ENCODE results near the gene AGPS. TPM values are rescaled to one million over a fixed set of nuclear protein-coding genes. Genes with fewer than 3 reads are reported as not detected.
A peak's percentile ranks its signal among the peaks of the same experiment; 100 is the strongest.
"Not testable (repeated sequence)": the region's sequence is repeated elsewhere in the genome, so short reads cannot be mapped to it uniquely, and the experiment has no call there.

AGPS gene
- total RNA-seq, 1 experiment from 2014 or later = 107 TPM

- no peaks in the 10 kb centered on the region for H3K9me3 ChIP-seq (ENCODE audit: insufficient read depth, low read depth)
- CTCF ChIA-PET = interaction anchor here (0.6 kb wide), 1 partner anchor 19 kb away, joined by 3 read pairs; no protein-coding TSS in a partner anchor
- no TSS peak for BruUV-seq (replicated peaks)
- H3K27me3 ChIP-seq (ENCODE audit: insufficient read depth, low read depth) = no peaks in the 10 kb centered on the region
- no peaks in the 10 kb centered on the region for H4K20me1 ChIP-seq (ENCODE audit: insufficient read depth)
- DNase-seq = no peak
- H3K4me1 ChIP-seq (replicated peaks; ENCODE audit: insufficient read depth) = peaks cover 4% of the 10 kb centered on the region; the same call in 1 of the 2 replicates
- H3K79me2 ChIP-seq (ENCODE audit: low read depth) = no peaks in the 10 kb centered on the region
- H3K27ac ChIP-seq = no peak overlapping the region
- no peak overlapping the region for H2AFZ ChIP-seq
- H3K9me2 ChIP-seq (ENCODE audit: insufficient read depth) = no peaks in the 10 kb centered on the region
- H3K36me3 ChIP-seq (ENCODE audit: low read depth) = no peaks in the 10 kb centered on the region
- POLR2A ChIA-PET (ENCODE audit: unreplicated experiment) = interaction anchor here (0.7 to 0.9 kb wide), 2 partner anchors 9 to 937 kb away, joined by 3 to 4 read pairs; no protein-coding TSS in a partner anchor
- intact Hi-C loops (cut with micrococcal nuclease; ENCODE audit: unreplicated experiment) = loop anchor here (5.0 to 10.0 kb wide), 2 partner anchors 288 to 386 kb away; partner anchors contain the start of gene NFE2L2
- no peak overlapping the region for H3K4me3 ChIP-seq
- 0 out of 2 replicates have a peak, but pooled peaks cover 2% of the 10 kb centered on the region for H3F3A ChIP-seq (ENCODE audit: insufficient read depth, low read depth)
- H3K4me2 ChIP-seq = no peak overlapping the region
- no peak for TF ChIP-seq CTCF (conservative IDR thresholded peaks at IDR 0.05)
- no peak for TF ChIP-seq EZH2 (IDR thresholded peaks at IDR 0.05; ENCODE audit: low read depth)
Observed at GRCh38 chr2:177550264-177551200, 158.0 kb downstream of the AGPS start.

GRCh38 chr2:177551360-177551759, 158.8 kb downstream of the AGPS start:
- CTCF ChIA-PET; H3K4me1 ChIP-seq (replicated peaks; ENCODE audit: insufficient read depth); H3K27ac ChIP-seq; H4K20me1 ChIP-seq (ENCODE audit: insufficient read depth); DNase-seq; H3K9me3 ChIP-seq (ENCODE audit: insufficient read depth, low read depth); H3K79me2 ChIP-seq (ENCODE audit: low read depth); H3K4me2 ChIP-seq; H3K4me3 ChIP-seq; H3K27me3 ChIP-seq (ENCODE audit: insufficient read depth, low read depth); H2AFZ ChIP-seq; H3F3A ChIP-seq (ENCODE audit: insufficient read depth, low read depth); H3K9me2 ChIP-seq (ENCODE audit: insufficient read depth); H3K36me3 ChIP-seq (ENCODE audit: low read depth): not testable (repeated sequence)
- POLR2A ChIA-PET (ENCODE audit: unreplicated experiment) = interaction anchor here (0.7 kb wide), 2 partner anchors 141 to 171 kb away, joined by 3 to 5 read pairs; no protein-coding TSS in a partner anchor
- TSS peak; percentile 54 for BruUV-seq (replicated peaks)
- intact Hi-C loops (cut with micrococcal nuclease; ENCODE audit: unreplicated experiment) = loop anchor here (5.0 to 10.0 kb wide), 2 partner anchors 289 to 387 kb away; partner anchors contain the start of gene NFE2L2

GRCh38 chr2:177551989-177552421, 159.4 kb downstream of the AGPS start:
- ChIA-PET CTCF (no interaction called here), POLR2A (ENCODE audit: unreplicated experiment) (interaction anchor here (0.7 kb wide), 2 partner anchors 141 to 171 kb away, joined by 3 to 5 read pairs; no protein-coding TSS in a partner anchor)
- intact Hi-C loops (cut with micrococcal nuclease; ENCODE audit: unreplicated experiment) = loop anchor here (2.0 to 10.0 kb wide), 4 partner anchors 67 to 387 kb away; partner anchors contain the start of gene NFE2L2
- BruUV-seq (replicated peaks) = no TSS peak
- Histone ChIP-seq H3F3A (ENCODE audit: insufficient read depth, low read depth) (0 out of 2 replicates have a peak, but pooled peaks cover 2% of the 10 kb centered on the region), H2AFZ (peak overlapping the region; percentile 99; the same call in 1 of the 2 replicates), H3K36me3 (ENCODE audit: low read depth) (no peaks in the 10 kb centered on the region), H4K20me1 (ENCODE audit: insufficient read depth) (no peaks in the 10 kb centered on the region), H3K4me1 (replicated peaks; ENCODE audit: insufficient read depth) (peaks cover 4% of the 10 kb centered on the region; the same call in 1 of the 2 replicates), H3K27ac (no peak overlapping the region), H3K79me2 (ENCODE audit: low read depth) (no peaks in the 10 kb centered on the region), H3K4me2 (peak overlapping the region; percentile 81), H3K9me3 (ENCODE audit: insufficient read depth, low read depth) (no peaks in the 10 kb centered on the region), H3K27me3 (ENCODE audit: insufficient read depth, low read depth) (no peaks in the 10 kb centered on the region), H3K4me3 (peak overlapping the region; percentile 79), H3K9me2 (ENCODE audit: insufficient read depth) (no peaks in the 10 kb centered on the region)
- TF ChIP-seq CTCF (conservative IDR thresholded peaks at IDR 0.05) (no peak), EZH2 (IDR thresholded peaks at IDR 0.05; ENCODE audit: low read depth) (no peak)
- peak in 1 of 2 experiments; percentile 7 for DNase-seq

Data from PC-9 (cell line).